ENCODE measurements around the gene INTS15.

The INTS15 gene

DNA sequence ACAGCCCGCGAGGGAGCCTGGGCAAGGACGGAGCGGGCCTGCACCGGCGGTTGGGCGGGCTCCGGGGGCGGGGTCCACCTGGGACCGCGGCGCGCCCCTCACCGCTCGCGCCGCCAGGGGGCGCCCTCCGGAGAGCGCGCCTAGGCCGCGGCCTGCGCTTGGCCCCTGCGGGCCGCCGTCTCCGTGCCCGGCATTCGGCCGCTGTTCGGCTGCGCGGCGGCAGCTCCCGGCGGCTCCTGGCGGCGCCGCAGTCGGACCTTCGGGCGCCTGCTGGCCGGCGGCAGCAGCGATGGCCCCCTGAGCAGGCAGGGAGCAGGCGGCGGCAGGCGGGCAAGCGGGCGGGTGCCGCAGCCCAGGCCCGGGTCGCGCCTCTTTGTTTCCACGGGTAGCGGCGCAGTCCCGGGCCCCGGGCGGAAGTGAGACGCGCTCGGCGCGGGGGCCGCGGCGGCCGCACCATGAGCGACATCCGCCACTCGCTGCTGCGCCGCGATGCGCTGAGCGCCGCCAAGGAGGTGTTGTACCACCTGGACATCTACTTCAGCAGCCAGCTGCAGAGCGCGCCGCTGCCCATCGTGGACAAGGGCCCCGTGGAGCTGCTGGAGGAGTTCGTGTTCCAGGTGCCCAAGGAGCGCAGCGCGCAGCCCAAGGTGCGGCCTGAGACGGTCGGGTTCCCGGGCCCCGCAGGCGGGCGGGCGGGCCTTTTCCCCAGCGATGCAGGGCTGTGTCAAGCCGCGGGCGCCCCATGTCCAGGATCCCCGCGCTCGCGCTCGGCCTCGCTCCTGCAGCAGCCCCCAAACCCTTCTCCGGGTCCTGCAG, at the start of gene INTS15:
Gene INTS15 (plus strand): TSS at position 193 of the 816 bp plus-strand sequence. CDS start 263 bp downstream, at position 456.
- DNase-seq: peak; percentile 88

- no peak for DNase-seq
Measured at GRCh38 chr7:6542368-6542767, 47.5 kb upstream of the INTS15 start.

GRCh38 chr7:6545398-6546126, 44.3 kb upstream of the INTS15 start:
- peak; percentile 14 for DNase-seq

DNA sequence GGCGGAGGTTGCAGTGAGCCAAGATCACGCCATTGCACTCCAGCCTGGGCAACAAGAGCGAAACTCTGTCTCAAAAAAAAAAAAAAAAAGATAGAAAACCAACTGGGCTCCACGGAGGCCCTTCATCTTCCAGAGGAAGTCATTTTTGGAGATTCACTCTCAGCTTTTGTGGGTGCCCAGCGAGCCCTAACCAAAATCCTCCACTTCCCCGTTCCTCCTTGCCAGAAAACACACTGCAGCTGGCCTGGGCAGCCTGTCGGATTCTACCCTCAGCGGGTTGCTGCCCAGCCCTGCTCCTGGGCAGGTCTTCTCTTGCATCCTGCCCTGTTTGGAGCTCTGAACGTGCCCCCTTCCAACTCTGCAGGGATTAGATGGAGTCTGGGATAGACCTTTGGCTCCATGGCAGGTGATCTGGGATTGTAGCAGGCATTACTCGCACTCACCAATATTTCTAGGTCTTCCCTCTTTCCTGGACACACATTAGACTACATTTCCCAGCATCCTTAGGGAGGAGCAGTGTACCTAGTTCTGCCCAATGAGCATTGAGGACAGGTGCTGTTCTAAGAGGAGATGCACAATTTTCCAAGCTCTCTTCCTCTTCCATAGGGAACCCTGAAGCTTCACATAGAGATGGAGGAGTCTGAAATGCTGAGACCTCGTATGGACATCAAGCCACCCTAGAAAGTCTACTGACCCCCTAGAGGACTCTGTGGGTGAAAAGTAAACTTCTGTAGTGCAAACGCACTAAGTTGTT, 43.1 kb upstream of the INTS15 start:
- no peak for DNase-seq

DNA sequence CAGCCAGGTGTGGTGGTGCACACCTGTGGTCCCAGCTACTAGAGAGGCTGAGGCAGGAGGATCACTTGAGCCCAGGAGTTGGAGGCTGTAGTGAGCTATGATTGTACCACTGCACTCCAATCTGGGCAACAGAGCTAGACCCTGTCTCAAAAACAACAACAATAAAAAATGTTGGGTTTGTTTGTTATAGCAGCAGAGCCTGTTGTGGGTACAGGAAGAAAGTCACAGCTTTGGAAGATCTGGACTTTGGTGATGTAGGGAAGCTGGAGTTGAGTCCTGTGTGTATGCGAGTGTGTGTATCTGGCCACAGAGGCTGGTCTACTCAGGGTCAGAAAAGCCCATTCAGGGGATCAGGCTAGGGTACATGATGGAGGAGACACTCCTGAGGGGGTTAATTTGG, 42.4 kb upstream of the INTS15 start:
- DNase-seq: no peak

DNA sequence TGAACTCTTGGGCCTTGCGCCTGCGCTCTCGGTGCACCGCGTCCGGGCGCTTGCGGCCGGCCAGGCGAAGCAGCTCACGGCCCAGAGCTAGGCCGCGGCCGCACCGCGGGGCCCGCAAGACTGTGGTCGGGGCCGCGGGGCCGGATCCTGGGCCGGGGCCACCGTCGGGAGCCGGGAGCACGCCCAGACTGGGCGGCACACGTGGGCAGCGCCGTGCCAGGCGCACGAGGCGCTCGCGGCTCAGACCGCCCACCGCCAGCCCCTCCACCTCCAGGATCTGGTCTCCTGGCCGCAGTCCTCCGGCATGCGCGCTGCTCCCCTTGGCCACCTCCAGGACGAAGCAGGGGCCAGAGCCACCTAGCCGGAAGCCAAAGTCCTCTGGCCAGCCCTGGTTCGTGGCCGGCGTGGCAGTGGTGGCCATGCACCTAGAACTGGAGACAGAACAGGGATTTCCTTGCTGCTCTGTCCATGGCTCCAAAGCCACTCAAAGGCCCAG, 38.8 kb upstream of the INTS15 start, which contains the start of gene GRID2IP:
Gene GRID2IP (minus strand): TSS at position 446 of the 496 bp plus-strand sequence. CDS start 25 bp downstream, at position 421.
- DNase-seq: no peak

GRCh38 chr7:6553448-6554044, 36.3 kb upstream of the INTS15 start:
- no peak for DNase-seq

GRCh38 chr7:6554848-6555247, 35.0 kb upstream of the INTS15 start:
- no peak for DNase-seq

DNA sequence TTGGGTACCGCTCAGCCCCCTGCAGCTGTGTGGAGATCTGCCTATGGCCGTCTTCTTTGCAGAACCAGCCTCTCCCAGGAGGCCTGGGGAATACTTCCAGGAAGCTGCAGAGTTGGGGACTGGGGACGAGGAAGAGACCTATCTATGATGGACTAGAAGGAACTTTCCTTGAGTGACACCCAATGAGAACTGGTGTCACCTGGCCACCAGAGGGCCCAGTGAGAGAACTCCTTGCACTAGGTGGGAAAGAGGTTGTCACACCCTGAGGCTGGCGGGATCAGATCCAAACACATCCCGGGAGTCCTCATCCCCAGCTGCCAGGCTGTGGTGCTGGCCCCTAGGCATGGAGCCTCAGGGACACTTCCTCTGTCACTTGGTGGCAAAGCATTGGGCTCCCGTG, 33.6 kb upstream of the INTS15 start:
- DNase-seq: no peak

- no peak for DNase-seq
Measured at GRCh38 chr7:6558837-6559236, 31.0 kb upstream of the INTS15 start.

DNA sequence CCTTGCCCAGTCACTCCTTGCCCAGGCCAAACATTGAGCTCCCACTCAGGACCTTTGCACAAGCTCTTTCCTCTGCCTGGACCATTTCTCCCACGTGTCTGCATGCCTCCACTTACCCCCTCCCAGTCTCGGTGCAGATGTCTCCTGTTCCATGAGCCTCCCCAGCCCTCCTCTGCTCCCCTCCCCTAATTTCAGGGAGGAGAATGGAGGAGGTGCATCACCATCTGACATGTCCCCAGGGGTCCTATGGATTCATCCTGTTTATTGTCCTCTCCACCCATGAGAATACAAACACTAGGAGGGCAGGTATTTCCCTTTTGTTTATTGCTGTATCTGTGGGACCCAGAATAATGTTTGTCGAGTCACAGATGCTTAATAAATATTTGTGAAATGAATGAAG, 29.9 kb upstream of the INTS15 start:
- no peak for DNase-seq

DNA sequence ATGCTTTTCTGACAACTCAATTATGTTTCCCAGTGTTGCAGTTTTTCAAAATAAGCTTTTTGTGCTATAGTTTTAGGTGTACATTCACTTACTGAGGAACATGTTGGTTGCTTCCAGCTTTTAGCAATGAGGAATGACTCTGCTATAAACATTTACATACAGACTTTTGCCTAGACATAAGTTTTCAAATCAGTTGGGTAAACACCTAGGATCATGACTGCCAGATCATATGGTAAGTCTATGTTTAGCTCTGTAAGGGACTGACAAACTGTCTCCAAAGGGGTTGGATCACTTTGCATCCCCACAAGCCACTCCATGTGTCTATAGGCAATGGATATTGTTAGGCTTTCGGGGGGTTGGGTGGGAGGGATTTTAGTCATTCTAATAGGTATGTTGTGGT, 27.7 kb upstream of the INTS15 start:
- no peak for DNase-seq

- no peak for DNase-seq
Measured at GRCh38 chr7:6563936-6564770, 25.7 kb upstream of the INTS15 start.

DNA sequence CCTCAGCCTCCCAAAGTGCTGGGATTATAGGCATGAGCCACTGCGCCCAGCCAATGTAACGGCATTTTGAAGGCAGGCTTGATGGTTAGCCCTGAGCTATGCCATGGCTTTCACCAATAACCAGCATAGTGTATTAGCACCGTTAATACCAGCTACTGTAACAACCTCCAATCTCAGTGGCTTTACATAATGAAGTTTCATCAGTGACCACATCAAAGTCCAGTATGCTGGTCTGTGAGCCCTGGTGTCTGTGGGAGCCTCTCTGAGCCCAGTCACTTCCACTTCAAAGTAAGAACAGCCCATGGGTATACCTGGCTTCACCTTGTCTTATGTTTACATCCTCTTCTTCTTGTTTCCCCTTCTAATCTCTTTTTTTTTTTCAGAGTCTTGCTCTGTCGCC, 24.2 kb upstream of the INTS15 start:
- no peak for DNase-seq

DNA sequence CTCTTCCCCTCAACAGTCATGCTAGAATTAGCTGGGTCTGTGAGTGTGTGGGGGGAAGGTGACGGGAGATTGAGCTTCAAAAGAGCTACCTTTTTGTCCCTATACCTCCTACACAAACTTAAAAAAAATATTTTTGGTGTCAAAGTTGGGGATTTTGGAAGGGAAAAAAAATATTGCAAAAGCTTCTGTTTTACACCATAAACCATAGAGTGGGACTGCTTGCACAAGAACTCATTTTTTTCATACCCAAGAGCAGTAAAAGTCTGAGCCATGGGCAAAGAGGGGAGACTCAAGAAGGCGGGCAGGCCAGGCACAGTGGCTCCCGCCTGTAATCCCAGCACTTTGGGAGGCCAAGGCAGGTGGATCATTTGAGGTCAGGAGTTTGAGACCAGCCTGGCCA, 21.9 kb upstream of the INTS15 start:
- DNase-seq: no peak

- DNase-seq: no peak
Measured at GRCh38 chr7:6571160-6571779, 18.6 kb upstream of the INTS15 start.

GRCh38 chr7:6575281-6576023, 14.4 kb upstream of the INTS15 start:
- no peak for DNase-seq

DNA sequence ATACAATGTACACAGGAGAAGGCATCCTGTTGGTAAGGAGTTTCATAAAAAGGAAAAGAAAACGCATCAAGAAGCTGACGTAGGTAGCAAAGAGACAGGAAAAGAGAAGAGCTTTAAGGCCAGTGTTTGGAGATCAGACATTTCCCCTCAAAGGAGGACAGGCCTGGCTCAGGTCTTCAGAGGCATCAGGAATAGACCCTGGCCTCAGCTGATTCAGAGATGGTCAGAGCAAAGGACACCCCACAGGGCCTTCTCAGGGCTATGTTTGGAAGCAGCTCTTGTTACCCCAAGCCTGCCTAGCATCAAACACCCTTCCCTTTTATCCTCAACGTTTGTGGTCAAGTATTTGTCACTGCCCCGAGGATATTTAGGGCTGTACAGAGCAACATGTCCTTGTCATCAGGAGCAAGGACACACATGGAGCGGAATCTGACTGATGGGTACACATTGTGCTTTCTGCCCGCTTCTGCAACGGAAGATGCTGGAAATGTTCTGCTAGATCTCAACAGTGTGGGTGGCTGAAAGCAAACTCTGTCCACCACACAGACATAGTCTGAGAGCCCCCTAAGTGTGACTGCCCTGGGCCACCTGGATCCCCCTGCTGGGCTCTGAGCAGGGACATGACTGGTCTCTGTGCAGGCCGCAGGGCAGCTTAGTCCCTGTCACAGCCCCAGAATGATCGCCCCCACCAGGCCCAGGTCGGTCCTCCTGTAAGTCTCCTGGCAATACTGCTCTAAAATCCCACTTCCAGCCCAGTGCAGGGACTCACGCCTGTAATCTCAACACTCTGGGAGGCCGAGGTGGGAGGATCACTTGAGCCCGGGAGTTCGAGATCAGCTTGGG, 13.6 kb upstream of the INTS15 start:
- DNase-seq: no peak

GRCh38 chr7:6576867-6577368, 12.9 kb upstream of the INTS15 start:
- peak; percentile 59 for DNase-seq
